Gastroesophageal sphincter (tissue), 3 donors: ENCODE data around the gene CCR7.
"Not testable (repeated sequence)": the region's sequence is repeated elsewhere in the genome, so short reads cannot be mapped to it uniquely, and the experiment has no call there.

Experiments
- POLR2A ChIP-seq, 2 donors: fragments of 450-650 bp; IDR thresholded peaks; one replicate each; pipeline ENCODE4 v1.6.1; 2017; ENCODE audit warnings: antibody characterized with exemption in 2 of 2, mild to moderate bottlenecking in 2 of 2, moderate library complexity in 1 of 2
- POLR2AphosphoS5 ChIP-seq: sonication (generic); formaldehyde crosslinking; IDR thresholded peaks from one replicate; pipeline ENCODE4 v1.6.1; 2017; ENCODE audit warnings: antibody characterized with exemption
- TF ChIP-seq, protein P1 (sequence below), 4 experiments: fragments of 200-600 bp in 2 of 4; fragments of 450-650 bp in 2 of 4; sonication (generic) in 1 of 4; IDR thresholded peaks; one replicate each; pipeline ENCODE4 v1.5.1; 2017 to 2019; ENCODE audit warnings: antibody characterized with exemption in 4 of 4, mild to moderate bottlenecking in 2 of 4, moderate library complexity in 2 of 4

DNA sequence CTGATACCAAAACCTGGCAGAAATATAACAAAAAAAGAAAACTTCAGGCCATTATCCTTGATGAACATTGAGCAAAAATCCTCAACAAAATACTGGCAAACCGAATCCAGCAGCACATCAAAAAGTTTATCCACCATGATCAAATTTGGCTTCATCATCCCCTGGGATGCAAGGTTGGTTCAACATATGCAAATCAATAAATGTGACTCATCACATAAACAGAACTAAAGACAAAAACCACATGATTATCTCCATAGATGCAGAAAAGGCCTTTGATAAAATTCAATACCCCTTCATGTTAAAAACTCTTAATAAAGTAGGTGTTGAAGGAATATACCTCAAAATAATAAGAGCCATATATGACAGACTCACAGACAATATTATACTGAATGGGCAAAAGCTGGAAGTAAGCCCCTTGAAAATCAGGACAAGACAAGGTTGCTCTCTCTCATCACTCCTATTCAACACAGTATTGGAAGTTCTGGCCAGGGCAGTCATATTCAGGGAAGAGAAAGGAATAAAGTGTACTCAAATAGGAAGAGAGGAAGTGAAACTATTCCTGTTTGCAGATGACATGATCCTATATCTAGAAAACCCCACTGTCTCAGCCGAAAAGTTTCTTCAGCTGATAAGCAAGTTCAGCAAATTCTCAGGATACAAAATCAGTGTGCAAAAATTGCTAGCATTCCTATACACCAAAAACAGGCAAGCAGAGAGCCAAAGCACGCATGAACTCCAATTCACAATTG is 7.1 kb upstream of the CCR7 start:
- TF ChIP-seq, protein P1, sequence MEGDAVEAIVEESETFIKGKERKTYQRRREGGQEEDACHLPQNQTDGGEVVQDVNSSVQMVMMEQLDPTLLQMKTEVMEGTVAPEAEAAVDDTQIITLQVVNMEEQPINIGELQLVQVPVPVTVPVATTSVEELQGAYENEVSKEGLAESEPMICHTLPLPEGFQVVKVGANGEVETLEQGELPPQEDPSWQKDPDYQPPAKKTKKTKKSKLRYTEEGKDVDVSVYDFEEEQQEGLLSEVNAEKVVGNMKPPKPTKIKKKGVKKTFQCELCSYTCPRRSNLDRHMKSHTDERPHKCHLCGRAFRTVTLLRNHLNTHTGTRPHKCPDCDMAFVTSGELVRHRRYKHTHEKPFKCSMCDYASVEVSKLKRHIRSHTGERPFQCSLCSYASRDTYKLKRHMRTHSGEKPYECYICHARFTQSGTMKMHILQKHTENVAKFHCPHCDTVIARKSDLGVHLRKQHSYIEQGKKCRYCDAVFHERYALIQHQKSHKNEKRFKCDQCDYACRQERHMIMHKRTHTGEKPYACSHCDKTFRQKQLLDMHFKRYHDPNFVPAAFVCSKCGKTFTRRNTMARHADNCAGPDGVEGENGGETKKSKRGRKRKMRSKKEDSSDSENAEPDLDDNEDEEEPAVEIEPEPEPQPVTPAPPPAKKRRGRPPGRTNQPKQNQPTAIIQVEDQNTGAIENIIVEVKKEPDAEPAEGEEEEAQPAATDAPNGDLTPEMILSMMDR (IDR thresholded peaks at IDR 0.05) = not testable (repeated sequence)
- TF ChIP-seq POLR2A (IDR thresholded peaks at IDR 0.05); POLR2AphosphoS5: not testable (repeated sequence)
